Liver (tissue), 9 donors: ENCODE results near the gene RPS6KA3. TPM values are rescaled to one million over a fixed set of nuclear protein-coding genes. Genes with fewer than 3 reads are reported as not detected.

Experiments used
- DNase-seq: peaks from one replicate; pipeline ENCODE4 v3.0.0-alpha.2; 2017; ENCODE audit warnings: low spot score
- H3K27ac ChIP-seq, 2 donors: one replicate each; pipeline ENCODE4 v1.7.0; 2013; ENCODE audit warnings: inconsistent platforms in 2 of 2, low read length in 2 of 2, control low read depth in 1 of 2, low read depth in 1 of 2, mild to moderate bottlenecking in 1 of 2
- H3K27me3 ChIP-seq, 4 donors: one replicate each; pipeline versions ENCODE4 v1.6.1 to v1.7.0; 2013; ENCODE audit warnings: low read length in 3 of 4, inconsistent platforms in 1 of 4, mild to moderate bottlenecking in 1 of 4, moderate library complexity in 1 of 4; ENCODE audit not compliant: control insufficient read depth in 4 of 4, insufficient read depth in 4 of 4
- H3K36me3 ChIP-seq, 4 donors: one replicate each; pipeline versions ENCODE4 v1.6.1 to v1.7.0; 2013; ENCODE audit warnings: low read length in 3 of 4, mild to moderate bottlenecking in 3 of 4, low read depth in 1 of 4, moderate library complexity in 1 of 4; ENCODE audit not compliant: control insufficient read depth in 4 of 4, insufficient read depth in 3 of 4
- H3K4me1 ChIP-seq, 4 donors: one replicate each; pipeline versions ENCODE4 v1.6.1 to v1.7.0; 2013; ENCODE audit warnings: low read length in 3 of 4, mild to moderate bottlenecking in 3 of 4, moderate library complexity in 1 of 4; ENCODE audit not compliant: control insufficient read depth in 4 of 4, insufficient read depth in 4 of 4
- H3K4me3 ChIP-seq, 3 donors: one replicate each; pipeline versions ENCODE4 v1.6.1 to v1.7.0; 2013; ENCODE audit warnings: low read length in 3 of 3, control low read depth in 1 of 3, low read depth in 1 of 3, mild to moderate bottlenecking in 1 of 3
- H3K9ac ChIP-seq, 2 donors: one replicate each; pipeline ENCODE4 v1.7.0; 2013; ENCODE audit warnings: low read length in 2 of 2, mild to moderate bottlenecking in 2 of 2, moderate library complexity in 2 of 2, control low read depth in 1 of 2, low read depth in 1 of 2
- H3K9me3 ChIP-seq, 4 donors: one replicate each; pipeline versions ENCODE4 v1.6.1 to v1.7.0; 2013; ENCODE audit warnings: low read length in 3 of 4; ENCODE audit not compliant: control insufficient read depth in 4 of 4
- CTCF ChIP-seq: fragments of 150-350 bp; IDR thresholded peaks from 2 replicates; pipeline ENCODE4 v1.5.1; 2017; ENCODE audit warnings: improper control_type of control experiment, low read depth, low read length; ENCODE audit not compliant: missing input control
- EGR1 ChIP-seq, 2 donors: IDR thresholded peaks; 2 replicates each; pipeline ENCODE4 v1.6.1; 2016 to 2018; ENCODE audit warnings: antibody characterized with exemption in 2 of 2, low read depth in 2 of 2
- HNF4G ChIP-seq: IDR thresholded peaks from 2 replicates; pipeline ENCODE4 v1.6.1; 2016; ENCODE audit warnings: antibody characterized with exemption
- MAX ChIP-seq: IDR thresholded peaks from 2 replicates; pipeline ENCODE4 v1.6.1; 2016; ENCODE audit warnings: antibody characterized with exemption
- RXRA ChIP-seq, 2 donors: IDR thresholded peaks; 2 replicates each; pipeline ENCODE4 v1.6.1; 2017 to 2018; ENCODE audit warnings: antibody characterized with exemption in 2 of 2, mild to moderate bottlenecking in 1 of 2
- ZBTB33 ChIP-seq: IDR thresholded peaks from 2 replicates; pipeline ENCODE4 v1.6.1; 2016; ENCODE audit warnings: antibody characterized with exemption
- WGBS: extraction: QIAGEN DNeasy Blood & Tissue Kit; methylation state at CpG from one replicate; pipeline ENCODE4 v1.1.7; 2013; 5-methylcytosine and 5-hydroxymethylcytosine counted together
- polyA plus RNA-seq, 2 donors: library from polyadenylated mRNA; stranded (reverse) in 1 of 2; unstranded in 1 of 2; fragments of 200-250 nt in 1 of 2; fragments of >200 nt in 1 of 2; fragmentation: Nextera tagmentation in 1 of 2; extraction: Ambion mirVana in 1 of 2; gene quantifications; one replicate each; pipeline versions ENCODE4 v1.2.1 to v1.2.3, GENCODE V29; 2013 to 2015
- total RNA-seq, 2 donors: library from RNA; depleted of rRNA; stranded (reverse); fragments of >200 nt; gene quantifications; one replicate each; pipeline ENCODE4 v1.2.3, GENCODE V29; 2014
- TF ChIP-seq, protein P1 (sequence below): IDR thresholded peaks from 2 replicates; pipeline ENCODE4 v1.6.1; 2016; ENCODE audit warnings: antibody characterized with exemption, mild to moderate bottlenecking
- donor health status: healthy.
- donor health status: healthy.
- donor health status: healthy.
- donor health status: healthy.
- donor health status: healthy.

Gene RPS6KA3
- total and polyA plus RNA-seq, 4 donors = 11.1 to 69.7 (median 38.8) TPM

GRCh38 chrX:20227116-20227515 lies 39.6 kb downstream of the RPS6KA3 start (continued):
- TF ChIP-seq CTCF (no peak), RXRA (IDR thresholded peaks at IDR 0.05) (no peak), ZBTB33 (no peak), HNF4G (no peak)

- DNase-seq = no peak
- peaks cover 0 to 9% (median 4%) of the 10 kb centered on the region in 4 donors for H3K4me1 ChIP-seq
- no peaks in the 10 kb centered on the region for H3K36me3 ChIP-seq
- no peaks in the 10 kb centered on the region for H3K9me3 ChIP-seq
- WGBS = 58% methylated on average over 1 of the region's 1 CpG
- H3K27ac ChIP-seq = no peak overlapping the region
- no peak overlapping the region for H3K9ac ChIP-seq
- H3K27me3 ChIP-seq = no peaks in the 10 kb centered on the region
- H3K4me3 ChIP-seq = no peak overlapping the region
- no peak for TF ChIP-seq ZBTB33
- TF ChIP-seq CTCF = no peak
- no peak for TF ChIP-seq MAX
- TF ChIP-seq RXRA (IDR thresholded peaks at IDR 0.05) = no peak
- TF ChIP-seq EGR1 (IDR thresholded peaks at IDR 0.05; ENCODE audit: low read depth in 2 of 2) = no peak
- TF ChIP-seq HNF4G = no peak
- TF ChIP-seq, protein P1, sequence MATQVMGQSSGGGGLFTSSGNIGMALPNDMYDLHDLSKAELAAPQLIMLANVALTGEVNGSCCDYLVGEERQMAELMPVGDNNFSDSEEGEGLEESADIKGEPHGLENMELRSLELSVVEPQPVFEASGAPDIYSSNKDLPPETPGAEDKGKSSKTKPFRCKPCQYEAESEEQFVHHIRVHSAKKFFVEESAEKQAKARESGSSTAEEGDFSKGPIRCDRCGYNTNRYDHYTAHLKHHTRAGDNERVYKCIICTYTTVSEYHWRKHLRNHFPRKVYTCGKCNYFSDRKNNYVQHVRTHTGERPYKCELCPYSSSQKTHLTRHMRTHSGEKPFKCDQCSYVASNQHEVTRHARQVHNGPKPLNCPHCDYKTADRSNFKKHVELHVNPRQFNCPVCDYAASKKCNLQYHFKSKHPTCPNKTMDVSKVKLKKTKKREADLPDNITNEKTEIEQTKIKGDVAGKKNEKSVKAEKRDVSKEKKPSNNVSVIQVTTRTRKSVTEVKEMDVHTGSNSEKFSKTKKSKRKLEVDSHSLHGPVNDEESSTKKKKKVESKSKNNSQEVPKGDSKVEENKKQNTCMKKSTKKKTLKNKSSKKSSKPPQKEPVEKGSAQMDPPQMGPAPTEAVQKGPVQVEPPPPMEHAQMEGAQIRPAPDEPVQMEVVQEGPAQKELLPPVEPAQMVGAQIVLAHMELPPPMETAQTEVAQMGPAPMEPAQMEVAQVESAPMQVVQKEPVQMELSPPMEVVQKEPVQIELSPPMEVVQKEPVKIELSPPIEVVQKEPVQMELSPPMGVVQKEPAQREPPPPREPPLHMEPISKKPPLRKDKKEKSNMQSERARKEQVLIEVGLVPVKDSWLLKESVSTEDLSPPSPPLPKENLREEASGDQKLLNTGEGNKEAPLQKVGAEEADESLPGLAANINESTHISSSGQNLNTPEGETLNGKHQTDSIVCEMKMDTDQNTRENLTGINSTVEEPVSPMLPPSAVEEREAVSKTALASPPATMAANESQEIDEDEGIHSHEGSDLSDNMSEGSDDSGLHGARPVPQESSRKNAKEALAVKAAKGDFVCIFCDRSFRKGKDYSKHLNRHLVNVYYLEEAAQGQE = no peak
These were observed 41.2 kb downstream of the RPS6KA3 start for GRCh38 chrX:20225488-20225833.
